Renal cortical epithelial cell (primary cell): ENCODE measurements around the gene GPR137B. TPM values are rescaled to one million over a fixed set of nuclear protein-coding genes. Genes with fewer than 3 reads are reported as not detected.

Experiments used
- DNase-seq: peaks from one replicate; pipeline ENCODE4 v3.0.0-alpha.2; 2011; ENCODE audit warnings: low read depth
- total RNA-seq: library from RNA; depleted of rRNA; stranded (reverse); fragments of >200 nt; gene quantifications from 2 replicates; pipeline ENCODE4 v1.2.3, GENCODE V29; 2014

GPR137B gene
- total RNA-seq, 1 donor from 2014 or later: 12.2 TPM

GRCh38 chr1:236200925-236201324 is 58.6 kb downstream of the GPR137B start:
- DNase-seq: no peak

GRCh38 chr1:236201786-236202185 is 59.4 kb downstream of the GPR137B start:
- no peak for DNase-seq

- DNase-seq: no peak
Observed at GRCh38 chr1:236204039-236204438, 61.7 kb downstream of the GPR137B start.

- DNase-seq: peak; percentile 9
Observed at GRCh38 chr1:236204656-236205055, 62.3 kb downstream of the GPR137B start.

GRCh38 chr1:236206548-236206947 is 64.2 kb downstream of the GPR137B start:
- DNase-seq: no peak

- no peak for DNase-seq
Observed at GRCh38 chr1:236207121-236207520, 64.8 kb downstream of the GPR137B start.

- no peak for DNase-seq
Observed at GRCh38 chr1:236207569-236207968, 65.2 kb downstream of the GPR137B start.

- no peak for DNase-seq
Observed at GRCh38 chr1:236209185-236209584, 66.8 kb downstream of the GPR137B start.

- no peak for DNase-seq
Observed at GRCh38 chr1:236209713-236210112, 67.4 kb downstream of the GPR137B start.

GRCh38 chr1:236211815-236212214 is 69.5 kb downstream of the GPR137B start:
- no peak for DNase-seq

GRCh38 chr1:236213534-236213933 is 71.2 kb downstream of the GPR137B start:
- DNase-seq: no peak

GRCh38 chr1:236214761-236215160 is 72.4 kb downstream of the GPR137B start:
- no peak for DNase-seq

- no peak for DNase-seq
Observed at GRCh38 chr1:236220473-236220872, 78.1 kb downstream of the GPR137B start.

- no peak for DNase-seq
Observed at GRCh38 chr1:236222632-236223031, 80.3 kb downstream of the GPR137B start.

- DNase-seq: no peak
Observed at GRCh38 chr1:236228411-236228810, 86.1 kb downstream of the GPR137B start.

GRCh38 chr1:236235116-236235515 is 92.8 kb downstream of the GPR137B start:
- DNase-seq: no peak

GRCh38 chr1:236239092-236239585 is 96.8 kb downstream of the GPR137B start:
- DNase-seq: no peak

GRCh38 chr1:236240675-236241074 is 98.3 kb downstream of the GPR137B start:
- no peak for DNase-seq

- DNase-seq: no peak
Observed at GRCh38 chr1:236242568-236242967, 100.2 kb downstream of the GPR137B start.

GRCh38 chr1:236247286-236247685 is 104.9 kb downstream of the GPR137B start:
- no peak for DNase-seq

- DNase-seq: no peak
Observed at GRCh38 chr1:236251587-236251986, 109.2 kb downstream of the GPR137B start.

GRCh38 chr1:236253119-236253518 is 110.8 kb downstream of the GPR137B start:
- no peak for DNase-seq

- no peak for DNase-seq
Observed at GRCh38 chr1:236253918-236254637, 111.7 kb downstream of the GPR137B start.

GRCh38 chr1:236257216-236257615 is 114.9 kb downstream of the GPR137B start:
- no peak for DNase-seq
